ENCODE measurements around the gene ASXL3.

The ASXL3 gene

DNA sequence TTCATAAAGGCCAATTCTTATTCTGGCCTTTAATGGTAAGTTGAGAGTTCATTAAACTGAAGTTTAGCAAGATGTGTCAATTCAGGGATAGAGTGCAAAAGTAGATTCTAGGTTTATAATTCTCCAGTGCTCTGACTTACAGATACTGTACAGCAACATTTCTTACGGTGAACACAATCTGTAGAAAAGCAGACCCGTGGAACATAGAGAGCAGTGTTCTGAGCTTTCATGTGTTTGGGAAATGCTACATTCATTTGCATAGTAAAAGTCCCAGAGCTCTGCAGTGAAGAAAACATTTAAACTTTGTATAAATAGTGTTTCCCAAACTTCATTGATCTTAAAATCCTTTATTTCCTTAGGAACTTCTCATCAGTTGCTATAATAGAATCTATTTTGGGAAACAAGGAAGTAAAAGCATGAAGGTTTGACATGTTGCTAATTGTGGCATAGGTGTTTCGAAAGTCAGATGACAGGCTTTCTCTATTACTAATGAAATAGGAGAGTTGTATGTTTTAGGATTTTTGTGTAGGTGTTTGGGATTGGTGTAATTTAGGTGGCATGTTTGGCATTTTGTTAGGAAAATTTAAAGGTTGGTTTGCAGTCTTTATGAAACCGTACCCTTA lies 138.2 kb downstream of the ASXL3 start:
- DNase-seq (ENCODE audit: low read depth in 2 of 2): no peak
- H3K4me3 ChIP-seq (replicated peaks in 1 of 2; ENCODE audit: low read depth in 2 of 2, low read length in 2 of 2): no peak overlapping the region
- TF ChIP-seq, protein P1, sequence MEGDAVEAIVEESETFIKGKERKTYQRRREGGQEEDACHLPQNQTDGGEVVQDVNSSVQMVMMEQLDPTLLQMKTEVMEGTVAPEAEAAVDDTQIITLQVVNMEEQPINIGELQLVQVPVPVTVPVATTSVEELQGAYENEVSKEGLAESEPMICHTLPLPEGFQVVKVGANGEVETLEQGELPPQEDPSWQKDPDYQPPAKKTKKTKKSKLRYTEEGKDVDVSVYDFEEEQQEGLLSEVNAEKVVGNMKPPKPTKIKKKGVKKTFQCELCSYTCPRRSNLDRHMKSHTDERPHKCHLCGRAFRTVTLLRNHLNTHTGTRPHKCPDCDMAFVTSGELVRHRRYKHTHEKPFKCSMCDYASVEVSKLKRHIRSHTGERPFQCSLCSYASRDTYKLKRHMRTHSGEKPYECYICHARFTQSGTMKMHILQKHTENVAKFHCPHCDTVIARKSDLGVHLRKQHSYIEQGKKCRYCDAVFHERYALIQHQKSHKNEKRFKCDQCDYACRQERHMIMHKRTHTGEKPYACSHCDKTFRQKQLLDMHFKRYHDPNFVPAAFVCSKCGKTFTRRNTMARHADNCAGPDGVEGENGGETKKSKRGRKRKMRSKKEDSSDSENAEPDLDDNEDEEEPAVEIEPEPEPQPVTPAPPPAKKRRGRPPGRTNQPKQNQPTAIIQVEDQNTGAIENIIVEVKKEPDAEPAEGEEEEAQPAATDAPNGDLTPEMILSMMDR (IDR thresholded peaks at IDR 0.05; ENCODE audit: low read depth, low read length): no peak

DNA sequence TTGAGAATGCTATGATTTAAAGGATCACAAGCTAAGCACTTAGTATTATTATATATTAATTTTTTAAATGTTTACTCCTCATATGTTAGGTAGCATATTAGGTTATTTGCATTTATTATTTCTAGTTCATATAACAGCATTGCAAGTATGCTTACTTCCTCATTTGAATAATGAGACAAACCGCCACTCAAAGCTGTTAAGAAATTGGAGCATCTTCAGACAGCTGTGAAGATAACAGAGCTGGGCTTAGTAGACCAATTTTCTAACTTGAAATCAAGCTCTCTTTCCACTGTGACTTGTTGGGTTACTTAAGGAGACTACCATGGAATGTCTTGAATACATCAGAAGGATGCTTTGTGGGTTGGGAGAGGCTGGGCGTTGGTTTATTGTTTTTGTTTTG lies 139.3 kb downstream of the ASXL3 start:
- TF ChIP-seq, protein P1 (IDR thresholded peaks at IDR 0.05; ENCODE audit: low read depth, low read length): no peak
- no peak overlapping the region for H3K4me3 ChIP-seq (replicated peaks in 1 of 2; ENCODE audit: low read depth in 2 of 2, low read length in 2 of 2)
- DNase-seq (ENCODE audit: low read depth in 2 of 2): no peak

DNA sequence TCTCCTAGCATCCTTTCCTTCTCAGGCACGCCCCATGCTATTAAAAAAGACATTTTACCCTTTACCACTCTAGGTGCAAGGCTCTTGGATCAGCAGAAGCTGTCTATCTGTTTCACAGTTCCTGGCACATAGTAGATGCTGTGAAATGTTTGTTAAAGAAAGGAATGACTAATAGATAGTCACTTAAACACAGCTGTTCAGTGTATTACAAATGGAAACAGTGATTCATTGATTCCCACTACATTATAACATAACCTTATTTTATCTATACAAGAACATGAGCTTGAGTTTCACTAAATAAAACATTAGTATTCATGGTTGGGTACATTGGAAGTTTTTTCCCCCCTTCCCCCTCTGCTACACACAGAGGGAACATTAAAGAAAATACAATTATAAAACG lies 142.1 kb downstream of the ASXL3 start:
- no peak overlapping the region for H3K4me3 ChIP-seq (replicated peaks in 1 of 2; ENCODE audit: low read depth in 2 of 2, low read length in 2 of 2)
- DNase-seq (ENCODE audit: low read depth in 2 of 2): peak; percentile 25 to 69
- TF ChIP-seq, protein P1 (IDR thresholded peaks at IDR 0.05; ENCODE audit: low read depth, low read length): no peak

DNA sequence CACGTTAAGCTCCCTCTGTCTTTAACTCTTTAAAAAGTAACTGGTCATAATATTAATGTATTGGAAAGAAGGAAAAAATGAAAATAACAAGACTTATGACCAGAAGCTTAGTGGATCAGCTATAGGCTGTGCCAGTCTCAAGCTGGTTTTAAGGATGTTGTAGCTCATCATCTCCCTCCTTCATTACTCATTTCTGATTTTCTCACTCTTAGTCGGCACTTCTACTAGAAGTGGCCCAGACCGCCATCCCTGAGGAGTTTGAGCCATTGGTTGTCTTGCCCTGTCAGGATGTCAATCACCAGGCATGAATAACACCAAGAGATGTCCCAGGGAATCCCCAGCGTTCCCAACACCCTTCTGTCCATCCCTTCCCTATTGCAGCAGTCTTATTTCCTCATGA lies 151.5 kb downstream of the ASXL3 start:
- no peak for DNase-seq (ENCODE audit: low read depth in 2 of 2)
- H3K4me3 ChIP-seq (replicated peaks in 1 of 2; ENCODE audit: low read depth in 2 of 2, low read length in 2 of 2): no peak overlapping the region
- TF ChIP-seq, protein P1 (IDR thresholded peaks at IDR 0.05; ENCODE audit: low read depth, low read length): no peak

DNA sequence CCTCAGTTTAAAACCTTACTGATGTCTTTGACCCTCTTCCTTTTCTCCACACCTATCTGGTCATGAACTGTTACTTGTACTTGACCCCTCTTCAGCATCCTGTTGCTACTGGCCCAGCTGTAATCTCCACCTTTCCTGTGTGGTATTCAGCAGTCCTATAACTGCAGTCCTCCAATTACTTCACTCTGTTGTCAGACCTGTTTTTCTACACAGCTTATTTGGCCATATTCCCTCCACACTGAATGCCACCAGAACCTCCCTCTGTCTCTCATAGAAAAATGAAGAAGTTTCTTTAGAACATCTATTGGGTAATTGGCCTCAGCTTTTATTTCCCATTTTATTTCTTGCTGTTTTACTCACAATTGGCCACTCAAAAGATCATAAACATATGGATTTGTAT lies 155.4 kb downstream of the ASXL3 start:
- TF ChIP-seq, protein P1 (IDR thresholded peaks at IDR 0.05; ENCODE audit: low read depth, low read length): no peak
- no peak for DNase-seq (ENCODE audit: low read depth in 2 of 2)
- H3K4me3 ChIP-seq (replicated peaks in 1 of 2; ENCODE audit: low read depth in 2 of 2, low read length in 2 of 2): no peak overlapping the region

DNA sequence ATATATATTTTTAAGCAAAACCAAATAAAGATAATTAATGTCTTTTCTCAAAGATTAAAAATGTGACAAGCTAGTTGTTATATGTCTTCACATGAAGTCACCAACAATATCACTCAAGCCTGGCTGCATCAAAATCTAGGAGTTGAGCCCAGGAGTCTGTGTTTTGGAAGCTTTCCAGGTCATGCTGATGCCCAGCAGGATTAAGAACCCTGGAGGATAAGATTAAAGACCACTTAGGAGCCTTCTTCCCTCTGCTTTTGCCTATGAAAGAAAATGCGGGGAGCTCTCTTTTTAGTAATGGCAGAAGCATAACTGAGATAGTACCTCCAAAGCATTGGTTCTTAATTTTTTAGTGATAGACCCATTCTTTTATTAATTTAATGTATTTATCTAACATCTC lies 157.4 kb downstream of the ASXL3 start:
- TF ChIP-seq, protein P1 (IDR thresholded peaks at IDR 0.05; ENCODE audit: low read depth, low read length): no peak
- H3K4me3 ChIP-seq (replicated peaks in 1 of 2; ENCODE audit: low read depth in 2 of 2, low read length in 2 of 2): no peak overlapping the region
- no peak for DNase-seq (ENCODE audit: low read depth in 2 of 2)

DNA sequence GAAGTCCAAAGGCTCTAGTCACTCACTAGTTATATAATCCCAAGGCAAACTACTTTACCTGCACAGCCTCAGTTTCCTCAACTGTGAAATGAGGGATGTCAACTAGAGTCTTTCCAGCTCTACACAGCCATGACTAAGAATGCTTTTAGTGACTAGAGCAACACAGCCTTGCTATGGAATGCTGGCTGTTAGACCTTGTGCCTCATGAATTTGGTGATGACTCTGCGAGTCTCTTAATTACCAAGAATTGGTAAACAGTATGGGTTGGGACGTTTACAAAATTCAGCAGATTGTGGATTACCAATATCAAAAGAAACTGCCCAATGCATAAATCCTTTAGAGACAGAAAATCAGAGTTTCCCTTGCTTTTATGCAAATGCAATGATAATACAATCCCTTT lies 163.7 kb downstream of the ASXL3 start:
- no peak for DNase-seq (ENCODE audit: low read depth in 2 of 2)
- TF ChIP-seq, protein P1 (IDR thresholded peaks at IDR 0.05; ENCODE audit: low read depth, low read length): no peak
- no peak overlapping the region for H3K4me3 ChIP-seq (replicated peaks in 1 of 2; ENCODE audit: low read depth in 2 of 2, low read length in 2 of 2)

Data from cardiac fibroblast (primary cell).